Upper lobe of right lung (tissue), 1 donor: ENCODE measurements around the gene SPTAN1. TPM values are rescaled to one million over a fixed set of nuclear protein-coding genes. Genes with fewer than 3 reads are reported as not detected.

Experiments
- ATAC-seq: fragments of 200-7000 bp; cut with Tn5 transposase; one replicate; pipeline ENCODE4 v1.9.1; 2020; ENCODE audit warnings: mild to moderate bottlenecking, moderate library complexity
- DNase-seq: peaks from one replicate; pipeline ENCODE4 v3.0.0-alpha.2; 2020
- H3K27ac ChIP-seq: fragments of 200-600 bp; one replicate; pipeline ENCODE4 v1.8.0; 2022
- H3K27me3 ChIP-seq: fragments of 200-600 bp; one replicate; pipeline ENCODE4 v1.8.0; 2022; ENCODE audit warnings: mild to moderate bottlenecking
- H3K36me3 ChIP-seq: fragments of 200-600 bp; one replicate; pipeline ENCODE4 v1.8.0; 2022
- H3K4me1 ChIP-seq: fragments of 200-600 bp; one replicate; pipeline ENCODE4 v1.8.0; 2022
- H3K4me3 ChIP-seq: fragments of 200-600 bp; one replicate; pipeline ENCODE4 v1.8.0; 2022; ENCODE audit warnings: mild to moderate bottlenecking
- H3K9me3 ChIP-seq: fragments of 200-600 bp; one replicate; pipeline ENCODE4 v1.8.0; 2022
- CTCF ChIP-seq: fragments of 200-600 bp; IDR thresholded peaks from one replicate; pipeline ENCODE4 v1.8.0; 2022; ENCODE audit warnings: antibody characterized with exemption
- intact Hi-C: fragments of 100-400 bp; cut with DNase I; formaldehyde crosslinking; loops from one replicate; pipeline ENCODE4 v1.11.0; 2022
- total RNA-seq: library from RNA; stranded (reverse); fragmentation: NEBNext Ultra II Directional; extraction: Animal tissue kit (Norgen Biotek cat#: 25700); gene quantifications from one replicate; pipeline ENCODE4 v1.2.1, GENCODE V29; 2021
- donor health status: DM: no; HTN: yes; CAD: no; lungs with severe emphysema.

SPTAN1 gene
- total RNA-seq, 1 donor from 2014 or later = 358 TPM

- no peaks in the 10 kb centered on the region for H3K9me3 ChIP-seq
- DNase-seq (no peak), ATAC-seq (no peak)
- no peak overlapping the region for H3K27ac ChIP-seq
- no peak overlapping the region for H3K4me3 ChIP-seq
- no peak for TF ChIP-seq CTCF
- H3K27me3 ChIP-seq = no peaks in the 10 kb centered on the region
- intact Hi-C loops = loop anchor here (10.0 kb wide), 1 partner anchor 361 kb away; no protein-coding TSS in a partner anchor
- H3K4me1 ChIP-seq = no peaks in the 10 kb centered on the region
- peaks cover 97% of the 10 kb centered on the region for H3K36me3 ChIP-seq
Observed at GRCh38 chr9:128603697-128604096, 51.3 kb downstream of the SPTAN1 start.

GRCh38 chr9:128607642-128608350 is 55.4 kb downstream of the SPTAN1 start:
- no peaks in the 10 kb centered on the region for H3K27me3 ChIP-seq
- peaks cover 98% of the 10 kb centered on the region for H3K36me3 ChIP-seq
- ATAC-seq (peak; percentile 42), DNase-seq (no peak)
- no peak overlapping the region for H3K27ac ChIP-seq
- TF ChIP-seq CTCF = no peak
- H3K9me3 ChIP-seq = no peaks in the 10 kb centered on the region
- H3K4me1 ChIP-seq = no peaks in the 10 kb centered on the region
- no peak overlapping the region for H3K4me3 ChIP-seq
- intact Hi-C loops = loop anchor here (10.0 kb wide), 1 partner anchor 357 kb away; no protein-coding TSS in a partner anchor

GRCh38 chr9:128610897-128611296 is 58.5 kb downstream of the SPTAN1 start:
- no peaks in the 10 kb centered on the region for H3K9me3 ChIP-seq
- intact Hi-C loops = no loop called here
- peaks cover 98% of the 10 kb centered on the region for H3K36me3 ChIP-seq
- TF ChIP-seq CTCF = no peak
- no peaks in the 10 kb centered on the region for H3K27me3 ChIP-seq
- H3K4me3 ChIP-seq = no peak overlapping the region
- no peak for DNase-seq
- H3K4me1 ChIP-seq = no peaks in the 10 kb centered on the region
- ATAC-seq = no peak
- H3K27ac ChIP-seq = no peak overlapping the region

GRCh38 chr9:128611600-128612394 is 59.4 kb downstream of the SPTAN1 start:
- H3K4me1 ChIP-seq = no peaks in the 10 kb centered on the region
- no peak for DNase-seq
- ATAC-seq = no peak

GRCh38 chr9:128614728-128615127 is 62.3 kb downstream of the SPTAN1 start:
- Histone ChIP-seq H3K27ac (no peak overlapping the region), H3K4me1 (no peaks in the 10 kb centered on the region), H3K9me3 (no peaks in the 10 kb centered on the region), H3K36me3 (peaks cover 100% of the 10 kb centered on the region), H3K27me3 (no peaks in the 10 kb centered on the region), H3K4me3 (no peak overlapping the region)
- intact Hi-C loops = no loop called here
- ATAC-seq = no peak
- no peak for DNase-seq
- TF ChIP-seq CTCF = no peak

More at GRCh38 chr9:128611600-128612394, 59.4 kb downstream of the SPTAN1 start:
- intact Hi-C loops = no loop called here
- Histone ChIP-seq H3K9me3 (no peaks in the 10 kb centered on the region), H3K27ac (no peak overlapping the region), H3K36me3 (peaks cover 100% of the 10 kb centered on the region), H3K4me3 (no peak overlapping the region), H3K27me3 (no peaks in the 10 kb centered on the region)
- TF ChIP-seq CTCF = no peak
